Activated CD8-positive, alpha-beta memory T cell treated with anti-CD3 and anti-CD28 coated beads for 1 hour (primary cell): ENCODE measurements around the gene ITPR2.
"Not testable (repeated sequence)": the region's sequence is repeated elsewhere in the genome, so short reads cannot be mapped to it uniquely, and the experiment has no call there.

ENCODE experiments used
- DNase-seq, 2 donors: peaks; one replicate each; pipeline ENCODE4 v3.0.0-alpha.2; 2020; ENCODE audit warnings: low read depth in 1 of 2; ENCODE audit errors: extremely low read depth in 1 of 2

The ITPR2 gene

DNA sequence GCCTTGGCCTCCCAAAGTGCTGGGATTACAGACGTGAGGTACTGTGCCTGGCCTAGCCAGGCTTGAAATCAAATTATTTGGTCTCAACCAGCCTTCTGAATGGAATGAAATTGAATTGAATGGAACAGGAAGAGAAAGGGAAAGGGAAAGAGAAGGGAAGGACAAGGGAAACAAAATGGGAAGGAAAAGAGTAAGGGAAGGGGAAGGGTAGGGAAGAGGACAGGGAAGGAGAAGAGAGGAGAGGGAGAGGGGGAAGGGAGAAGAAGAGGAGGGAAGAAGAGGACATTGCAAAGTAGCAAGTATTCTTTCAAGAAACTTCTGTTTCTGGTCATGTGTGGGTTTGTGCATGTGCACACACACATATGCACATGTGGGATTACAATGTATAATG is 97.8 kb downstream of the ITPR2 start:
- no peak for DNase-seq

DNA sequence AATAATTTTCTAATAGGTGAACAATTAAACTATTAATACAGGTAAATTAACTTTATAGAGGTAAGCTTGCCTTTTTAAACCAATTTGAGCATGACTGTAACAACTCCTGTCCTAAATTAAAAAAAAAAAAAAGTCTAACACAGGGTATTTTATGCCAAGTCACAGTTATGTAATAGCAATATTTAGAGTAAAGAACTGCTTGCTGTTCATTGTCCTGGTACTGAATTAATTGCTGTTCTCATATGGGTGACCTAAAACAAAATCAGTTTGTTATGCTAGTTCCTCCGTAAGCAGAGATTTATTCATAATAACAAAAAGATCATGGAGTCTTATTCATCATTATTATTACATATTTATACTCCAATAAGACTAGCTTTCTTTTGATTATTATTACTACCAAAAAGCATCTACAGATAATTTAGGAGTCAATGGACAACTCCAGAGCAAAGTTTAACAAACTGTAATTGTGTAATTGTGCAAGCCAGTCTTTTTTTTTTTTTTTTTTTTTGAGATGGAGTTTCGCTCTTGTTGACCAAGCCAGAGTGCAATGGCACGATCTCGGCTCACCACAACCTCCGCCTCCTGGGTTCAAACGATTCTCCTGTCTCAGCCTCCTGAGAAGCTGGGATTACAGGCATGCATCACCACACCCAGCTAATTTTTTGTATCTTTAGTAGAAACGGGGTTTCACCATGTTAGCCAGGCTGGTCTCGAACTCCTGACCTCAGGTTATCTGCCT is 98.3 kb downstream of the ITPR2 start:
- no peak for DNase-seq

DNA sequence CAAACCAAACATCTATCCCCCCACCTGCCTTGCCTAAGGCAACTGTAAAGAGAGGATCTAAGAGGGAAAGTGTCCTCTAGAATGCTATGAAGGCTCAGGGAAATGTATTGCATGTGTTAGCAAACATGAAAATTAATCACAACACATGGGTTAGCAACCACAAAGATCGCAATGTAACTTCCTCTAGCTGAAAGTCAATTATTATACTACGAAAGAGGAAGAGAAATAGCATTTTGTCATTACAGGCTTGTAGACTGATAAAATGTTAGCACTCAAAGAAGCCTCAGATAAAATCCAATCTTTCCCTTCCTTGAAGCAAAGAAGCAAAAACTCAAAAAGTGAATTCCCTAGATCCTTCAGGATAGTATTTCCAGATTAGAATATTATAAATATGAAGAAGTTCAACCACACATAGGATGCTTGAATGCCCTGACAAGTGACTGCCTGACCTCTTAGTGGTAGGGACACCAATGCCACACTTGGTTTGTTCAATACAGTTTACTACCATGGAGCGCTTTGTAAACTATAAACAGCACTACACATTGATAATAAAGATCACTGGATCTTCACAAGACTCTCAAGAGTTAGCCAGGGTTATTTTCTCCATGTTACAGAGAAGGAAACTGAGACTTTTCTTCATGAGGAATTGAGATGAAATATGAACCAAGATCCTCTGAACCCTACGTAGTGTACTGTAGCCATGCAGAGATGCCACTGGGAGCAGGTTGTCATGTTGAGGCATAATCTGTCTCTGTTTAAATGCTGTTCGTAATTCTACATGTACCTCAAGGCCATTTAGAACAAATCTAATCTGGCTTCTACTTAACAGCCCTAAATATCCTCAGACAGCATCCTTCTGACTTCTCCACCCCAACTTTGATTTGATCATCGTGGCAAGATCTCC is 100.7 kb downstream of the ITPR2 start:
- DNase-seq, result no peak

- DNase-seq, result no peak
These were observed 102.3 kb downstream of the ITPR2 start for GRCh38 chr12:26730481-26731350.

DNA sequence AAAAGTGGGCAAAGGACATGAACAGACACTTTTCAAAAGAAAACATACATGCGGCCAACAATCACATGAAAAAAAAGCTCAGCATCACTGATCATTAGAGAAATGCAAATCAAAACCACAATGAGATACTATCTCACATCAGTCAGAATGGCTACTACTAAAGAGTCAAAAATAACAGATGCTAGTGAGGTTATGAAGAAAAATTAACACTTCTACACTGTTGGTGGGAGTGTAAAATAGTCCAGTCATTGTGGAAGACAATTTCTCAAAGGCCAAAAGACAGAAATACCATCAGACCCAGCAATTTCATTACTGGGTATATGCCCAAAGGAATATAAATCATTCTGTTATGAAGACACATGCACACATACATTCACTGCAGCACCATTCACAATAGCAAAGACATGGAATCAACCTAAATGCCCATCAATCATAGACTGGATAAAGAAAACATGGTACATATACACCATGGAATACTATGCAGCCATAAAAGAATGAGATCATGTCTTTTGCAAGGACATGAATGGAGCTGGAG is 103.8 kb downstream of the ITPR2 start:
- DNase-seq, result not testable (repeated sequence)

GRCh38 chr12:26728205-26729050 is 104.6 kb downstream of the ITPR2 start:
- no peak for DNase-seq

DNA sequence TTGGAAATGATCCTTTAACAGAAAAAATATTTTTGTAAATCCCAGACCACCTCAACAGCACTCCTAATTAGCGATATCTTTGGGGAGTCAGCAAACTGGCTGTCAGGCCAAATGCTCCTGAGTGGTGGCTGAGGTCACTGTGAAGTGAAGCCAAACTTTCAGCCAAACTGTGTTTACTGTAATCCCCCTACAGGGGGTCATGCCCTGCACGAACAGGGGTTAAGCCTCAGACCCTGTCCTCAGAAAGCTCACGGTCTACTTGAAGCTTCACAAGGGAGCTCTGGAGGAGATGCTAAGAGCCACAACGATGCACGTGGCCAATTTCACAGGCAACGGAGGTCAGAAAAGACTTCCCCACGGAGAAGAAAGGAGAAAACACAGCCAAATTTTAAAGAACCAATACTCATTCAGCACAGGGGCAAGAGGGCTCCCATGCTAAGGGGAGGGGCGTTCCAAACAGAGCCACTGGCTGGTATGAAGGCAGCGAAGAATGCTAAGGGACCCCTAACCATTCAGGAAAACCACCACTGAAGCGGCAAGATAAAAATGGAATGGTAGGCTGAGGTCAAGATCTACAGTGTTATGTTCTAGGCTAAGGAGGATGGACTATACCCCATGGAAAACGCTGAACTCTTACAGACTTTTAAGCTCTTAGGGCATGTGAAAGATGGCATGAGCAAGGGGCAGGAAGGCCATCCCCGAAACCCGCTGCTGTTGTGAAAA is 105.4 kb downstream of the ITPR2 start:
- no peak for DNase-seq

GRCh38 chr12:26726956-26727355 is 106.0 kb downstream of the ITPR2 start:
- no peak for DNase-seq

- DNase-seq, result no peak
These were observed 107.6 kb downstream of the ITPR2 start for GRCh38 chr12:26725276-26725916.

DNA sequence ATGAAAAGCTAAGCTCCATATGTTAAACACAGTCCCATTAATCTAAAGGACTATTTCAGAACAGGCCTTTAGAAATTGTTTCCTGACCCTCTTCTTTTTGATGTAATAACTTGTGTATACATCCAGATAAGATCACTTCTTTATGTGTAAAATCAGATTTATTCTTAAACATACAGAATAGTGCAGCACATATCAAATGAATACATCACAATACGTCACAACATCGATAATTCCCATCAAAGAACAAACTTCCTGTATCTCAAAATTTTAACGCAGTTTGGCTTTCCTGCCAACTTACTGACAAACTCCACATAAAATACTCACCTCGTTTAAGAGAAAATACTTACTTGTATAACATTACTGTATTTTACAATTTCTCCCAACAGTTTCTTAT is 108.7 kb downstream of the ITPR2 start:
- no peak for DNase-seq

DNA sequence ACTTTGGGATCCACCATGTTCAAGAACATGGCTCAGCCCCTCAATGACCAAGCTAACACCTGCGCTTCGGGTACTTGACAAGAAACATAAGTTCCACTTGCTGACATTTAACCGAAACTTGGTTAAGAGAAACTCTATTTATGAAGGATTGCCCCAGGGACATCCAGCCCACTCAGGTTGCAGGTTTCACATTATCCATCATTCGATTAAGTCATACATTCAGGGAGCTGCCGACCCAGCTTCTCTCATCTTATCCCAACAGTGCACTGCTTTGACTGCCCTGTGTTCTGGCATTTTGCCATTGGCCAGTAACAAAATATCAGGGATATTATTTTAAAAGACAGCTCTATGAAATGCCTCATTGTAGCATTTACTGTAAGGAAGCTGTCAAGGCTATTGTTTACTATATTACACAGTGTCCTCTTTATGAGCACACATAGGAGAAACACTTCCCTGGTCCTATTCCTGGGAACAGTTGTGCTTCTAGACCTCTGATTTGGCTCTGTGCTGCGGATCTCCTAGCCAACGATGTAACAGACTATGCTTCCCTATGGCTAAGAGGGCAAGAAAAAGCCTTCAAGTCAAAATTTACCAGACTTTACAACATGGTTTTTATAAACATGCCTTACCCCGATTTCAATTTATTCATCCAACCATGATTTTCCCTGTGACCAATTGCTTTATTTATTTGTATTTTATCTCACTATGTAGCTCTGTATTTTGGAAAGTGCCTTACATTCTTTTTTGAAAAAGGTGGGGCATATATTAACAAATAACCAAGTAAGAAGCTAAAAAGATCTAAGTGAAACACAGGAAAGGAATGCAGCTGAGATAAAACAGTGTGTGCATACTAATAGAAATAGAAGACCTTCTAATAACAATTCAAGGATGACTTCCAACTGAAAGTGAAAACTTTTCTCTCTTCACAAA is 109.3 kb downstream of the ITPR2 start:
- DNase-seq, result no peak

DNA sequence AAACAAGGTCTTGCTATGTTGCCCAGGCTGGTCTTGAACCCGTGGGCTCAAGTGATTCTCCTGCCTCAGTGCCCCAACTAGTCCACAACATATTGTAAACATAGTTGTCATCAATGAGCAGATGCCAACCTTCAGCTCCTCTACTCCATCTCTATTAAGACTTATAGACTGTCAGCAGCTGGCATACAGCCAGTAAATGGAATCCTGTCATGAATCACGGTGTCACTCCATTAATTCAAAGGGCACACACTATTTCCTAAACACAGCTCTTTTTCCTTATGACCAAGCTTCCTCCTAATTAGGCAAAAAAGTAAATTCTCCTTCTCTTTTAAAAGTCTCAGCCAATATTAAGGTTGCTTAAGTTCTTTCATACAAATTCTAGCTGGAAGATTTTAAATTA is 111.2 kb downstream of the ITPR2 start:
- no peak for DNase-seq

- no peak for DNase-seq
These were observed 113.1 kb downstream of the ITPR2 start for GRCh38 chr12:26719852-26720251.

DNA sequence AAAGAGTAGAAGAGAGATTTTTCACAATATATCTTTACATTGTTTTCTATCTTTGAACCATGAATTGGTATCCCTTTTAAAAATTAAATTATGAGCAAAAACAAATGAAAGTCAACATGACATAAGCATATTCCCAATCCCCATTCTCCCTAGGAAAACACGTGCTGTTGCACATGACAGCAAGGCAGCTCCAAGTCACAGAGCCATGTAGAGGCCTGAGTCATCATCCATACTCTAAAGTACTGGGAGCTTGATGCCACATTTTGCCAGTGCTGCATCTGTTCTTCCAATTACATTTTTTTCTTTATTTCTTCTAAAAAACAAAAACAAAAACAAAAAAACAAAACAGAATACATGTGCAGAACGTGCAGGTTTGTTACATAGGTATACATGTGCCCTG is 115.2 kb downstream of the ITPR2 start:
- no peak for DNase-seq

GRCh38 chr12:26715232-26715631 is 117.8 kb downstream of the ITPR2 start:
- no peak for DNase-seq

GRCh38 chr12:26713885-26714383 is 119.1 kb downstream of the ITPR2 start:
- no peak for DNase-seq

DNA sequence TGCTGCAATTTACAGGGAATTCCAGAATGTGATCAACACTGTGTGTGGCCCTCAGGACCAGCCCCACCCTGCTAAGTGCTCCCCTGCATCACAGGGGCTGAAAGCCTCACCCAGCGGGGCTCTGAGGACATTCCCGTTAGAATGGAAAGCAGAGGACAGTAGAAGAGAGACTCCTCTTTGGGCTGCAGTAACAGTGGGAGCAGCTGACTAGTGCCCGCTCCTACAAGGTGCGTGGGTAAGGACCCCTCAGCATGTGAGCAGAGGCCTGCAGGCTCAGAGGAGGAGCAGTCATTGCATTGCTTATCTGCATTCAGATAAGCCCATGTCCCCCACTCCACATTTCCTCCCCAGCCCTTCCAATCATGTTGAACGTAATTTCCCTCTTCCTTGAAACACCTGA is 120.1 kb downstream of the ITPR2 start:
- DNase-seq, result no peak

DNA sequence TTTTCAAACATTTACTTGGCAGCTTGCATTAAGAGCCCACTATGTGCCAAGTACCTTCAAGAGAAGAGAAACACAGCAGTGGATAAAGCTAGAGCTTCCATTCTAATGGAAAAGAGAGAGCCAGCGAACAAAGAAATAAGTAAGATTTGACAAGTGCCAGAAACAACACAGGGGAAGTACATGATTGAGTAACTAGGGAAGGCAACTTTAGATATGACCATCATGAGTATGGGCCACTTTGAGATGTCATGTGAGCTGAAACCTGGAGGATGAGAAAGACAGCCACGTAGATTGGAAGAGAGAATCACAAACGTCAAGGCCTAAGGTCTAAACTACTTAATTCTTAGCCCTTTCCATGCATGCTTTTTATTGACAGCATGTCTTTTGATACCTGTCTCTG is 121.4 kb downstream of the ITPR2 start:
- DNase-seq, result no peak
